GM23248 (cell line): ENCODE results near the gene SULF2. TPM values are rescaled to one million over a fixed set of nuclear protein-coding genes. Genes with fewer than 3 reads are reported as not detected.

Source experiments
- DNase-seq: peaks from one replicate; pipeline ENCODE4 v3.0.0-alpha.2; 2015
- H2AFZ ChIP-seq: fragments of 200-600 bp; sonication (generic); 2 replicates; pipeline ENCODE4 v1.6.1; 2016; ENCODE audit warnings: antibody characterized with exemption
- H3F3A ChIP-seq: fragments of 200-600 bp; sonication (generic); 2 replicates; pipeline ENCODE4 v1.6.1; 2016; ENCODE audit warnings: mild to moderate bottlenecking, antibody characterized with exemption, mixed run types; ENCODE audit not compliant: insufficient read depth
- H3K27ac ChIP-seq: fragments of 200-600 bp; sonication (generic); 2 replicates; pipeline ENCODE4 v1.5.1; 2016; ENCODE audit warnings: mild to moderate bottlenecking
- H3K27me3 ChIP-seq: fragments of 200-600 bp; sonication (generic); replicated peaks from 2 replicates; pipeline ENCODE4 v1.6.1; 2016; ENCODE audit warnings: mild to moderate bottlenecking; ENCODE audit not compliant: insufficient read depth
- H3K36me3 ChIP-seq: fragments of 200-600 bp; sonication (generic); 2 replicates; pipeline ENCODE4 v1.6.1; 2016; ENCODE audit warnings: low read depth, mild to moderate bottlenecking
- H3K4me1 ChIP-seq: fragments of 200-600 bp; sonication (generic); 2 replicates; pipeline ENCODE4 v1.6.1; 2016; ENCODE audit warnings: mild to moderate bottlenecking; ENCODE audit not compliant: insufficient read depth
- H3K4me2 ChIP-seq: fragments of 200-600 bp; sonication (generic); one replicate; pipeline ENCODE4 v1.6.1; 2016; ENCODE audit warnings: mild to moderate bottlenecking; ENCODE audit not compliant: unreplicated experiment
- H3K4me3 ChIP-seq: fragments of 200-600 bp; sonication (generic); 2 replicates; pipeline ENCODE4 v1.5.1; 2016; ENCODE audit warnings: mild to moderate bottlenecking
- H3K79me2 ChIP-seq: fragments of 200-600 bp; sonication (generic); 2 replicates; pipeline ENCODE4 v1.6.1; 2016; ENCODE audit warnings: mild to moderate bottlenecking; ENCODE audit not compliant: insufficient read depth
- H3K9ac ChIP-seq: fragments of 200-600 bp; sonication (generic); 2 replicates; pipeline ENCODE4 v1.6.1; 2016; ENCODE audit warnings: mild to moderate bottlenecking
- H3K9me2 ChIP-seq: fragments of 200-600 bp; sonication (generic); 2 replicates; pipeline ENCODE4 v1.6.1; 2016; ENCODE audit warnings: mixed run types, mild to moderate bottlenecking, moderate library complexity; ENCODE audit not compliant: insufficient read depth
- H3K9me3 ChIP-seq: fragments of 200-600 bp; sonication (generic); one replicate; pipeline ENCODE4 v1.6.1; 2017; ENCODE audit warnings: low read depth
- H4K20me1 ChIP-seq: fragments of 200-600 bp; sonication (generic); 2 replicates; pipeline ENCODE4 v1.6.0; 2016; ENCODE audit not compliant: insufficient read depth
- EZH2 ChIP-seq: fragments of 200-600 bp; sonication (generic); IDR thresholded peaks from 2 replicates; pipeline ENCODE4 v1.6.1; 2018; ENCODE audit warnings: antibody characterized with exemption, mild to moderate bottlenecking; ENCODE audit not compliant: insufficient read depth, poor library complexity, severe bottlenecking
- EZH2phosphoT487 ChIP-seq: fragments of 200-600 bp; sonication (generic); IDR thresholded peaks from 2 replicates; pipeline ENCODE4 v1.6.1; 2018; ENCODE audit warnings: antibody characterized with exemption, moderate library complexity, mild to moderate bottlenecking, low read depth; ENCODE audit not compliant: insufficient read depth
- WGBS, 2 experiments: methylation state at CpG; one replicate each; pipeline ENCODE4 v1.1.6; 2015 to 2017; ENCODE audit warnings: low lambda C conversion rate in 2 of 2, low coverage in 1 of 2; ENCODE audit errors: missing lambda C conversion rate in 2 of 2; 5-methylcytosine and 5-hydroxymethylcytosine counted together
- in situ Hi-C: fragments of 300-500 bp; cut with MboI; formaldehyde crosslinking; loops from 2 replicates; pipeline ENCODE4 v1.15.0; 2020
- polyA plus RNA-seq: library from polyadenylated mRNA; unstranded; fragments of >200 nt; fragmentation: Nextera tagmentation; extraction: Ambion mirVana; gene quantifications from 2 replicates; pipeline ENCODE4 v1.2.1, GENCODE V29; 2016
- total RNA-seq: library from RNA; depleted of rRNA; stranded (reverse); fragments of >200 nt; shearing (Covaris generic); gene quantifications from 2 replicates; pipeline ENCODE4 v1.2.3, GENCODE V29; 2014

Gene SULF2
- total and polyA plus RNA-seq, 2 experiments from 2014 or later, result 2.0 to 5.6 TPM

DNA sequence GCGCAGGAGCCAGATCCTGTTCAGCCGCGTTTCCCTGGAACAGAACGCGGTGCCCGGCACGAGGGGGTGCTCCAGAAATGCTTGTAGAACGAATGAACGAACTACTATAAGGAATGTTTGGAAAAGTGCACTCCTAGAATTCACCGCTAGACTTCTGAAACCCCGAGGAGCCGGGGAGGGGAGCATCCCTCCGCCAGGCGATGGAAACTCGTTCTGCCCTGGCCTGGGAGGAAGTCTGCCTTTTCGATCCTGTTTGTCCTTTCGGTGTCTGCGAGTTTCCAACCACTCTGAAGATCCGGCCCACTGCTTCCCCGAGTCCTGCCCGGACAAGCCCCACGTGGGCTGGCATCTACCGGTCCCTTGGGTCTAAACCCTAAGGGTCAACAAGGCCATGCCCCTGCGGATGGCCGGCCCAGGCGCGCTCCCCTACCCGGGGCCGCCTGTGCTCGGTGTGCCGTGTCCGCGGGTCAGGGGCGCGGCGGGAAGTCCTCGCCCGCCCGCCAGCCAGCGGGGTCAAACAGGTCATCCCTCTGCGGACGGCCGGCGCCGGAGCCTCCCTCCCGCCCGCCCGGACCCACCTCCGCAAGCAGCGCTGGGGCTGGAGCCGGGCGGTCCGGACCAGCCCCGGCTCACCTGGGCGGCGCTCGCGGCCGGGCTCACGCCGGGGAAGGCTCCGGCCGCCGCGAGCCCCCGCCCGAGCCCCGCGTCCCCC is 526 bp downstream of the SULF2 start:
- Histone ChIP-seq H3K9me3 (no peaks in the 10 kb centered on the region), H3K79me2 (no peaks in the 10 kb centered on the region), H4K20me1 (no peaks in the 10 kb centered on the region), H3K9ac (no peak overlapping the region), H3K36me3 (no peaks in the 10 kb centered on the region), H2AFZ (peak overlapping the region; percentile 64), H3F3A (no peaks in the 10 kb centered on the region), H3K4me2 (peak overlapping the region; percentile 86), H3K4me3 (peak overlapping the region; percentile 66), H3K4me1 (peaks cover 3% of the 10 kb centered on the region; the same call in 1 of the 2 replicates), H3K9me2 (no peaks in the 10 kb centered on the region), H3K27me3 (peaks cover 55% of the 10 kb centered on the region), H3K27ac (no peak overlapping the region)
- in situ Hi-C loops, result loop anchor here (10.0 kb wide), 2 partner anchors 510 to 830 kb away; no protein-coding TSS in a partner anchor
- TF ChIP-seq EZH2phosphoT487 (no peak), EZH2 (peak; percentile 78)
- WGBS, 2 experiments, result 1 to 2% methylated on average over 35 to 46 of the region's 69 CpGs
- peak; percentile 54 for DNase-seq

DNA sequence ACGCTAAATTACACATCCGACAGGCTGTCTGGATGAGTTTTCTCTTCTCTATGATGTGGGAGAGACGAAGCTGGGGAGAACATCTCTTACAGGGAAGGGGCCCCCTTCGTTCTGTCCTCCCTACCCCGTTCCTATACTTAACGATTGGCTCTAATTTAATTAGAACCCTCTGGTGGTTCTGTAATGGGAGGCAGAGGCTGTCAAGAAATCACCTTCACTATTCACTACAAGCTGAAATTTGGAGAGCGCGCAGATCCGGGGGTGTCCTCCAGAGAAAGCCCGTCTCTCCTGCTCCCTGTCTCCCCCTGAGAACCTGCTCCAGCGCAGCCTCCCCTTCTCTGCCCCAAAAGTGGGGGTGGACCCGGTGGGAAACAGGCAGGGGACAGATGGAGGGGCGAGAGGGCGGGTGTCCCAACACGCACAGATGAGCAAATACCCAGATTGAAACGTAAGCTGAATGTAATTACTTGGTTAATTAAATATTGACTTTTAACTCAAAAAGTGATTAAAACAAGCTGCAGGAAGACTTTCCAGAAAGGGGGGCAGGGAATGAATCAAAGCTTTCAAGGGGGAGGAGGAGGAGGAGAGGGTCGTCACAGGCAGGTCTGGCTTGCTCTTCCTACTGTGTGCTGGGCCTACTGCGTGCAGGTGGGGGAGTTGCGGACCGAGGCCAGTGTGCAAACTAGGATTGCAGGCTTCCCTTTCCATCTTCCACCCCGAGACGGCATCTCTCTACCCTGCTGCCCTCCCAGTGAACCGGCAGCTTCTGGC is 1.3 kb downstream of the SULF2 start:
- Histone ChIP-seq H3K4me3 (peak overlapping the region; percentile 66), H3K9me3 (no peaks in the 10 kb centered on the region), H3K9me2 (no peaks in the 10 kb centered on the region), H3K4me1 (peaks cover 3% of the 10 kb centered on the region; the same call in 1 of the 2 replicates), H3K4me2 (peak overlapping the region; percentile 86), H4K20me1 (no peaks in the 10 kb centered on the region), H3K36me3 (no peaks in the 10 kb centered on the region), H3K27me3 (peaks cover 55% of the 10 kb centered on the region), H3F3A (no peaks in the 10 kb centered on the region), H3K9ac (no peak overlapping the region), H3K79me2 (no peaks in the 10 kb centered on the region), H2AFZ (peak overlapping the region; percentile 64; the same call in 1 of the 2 replicates), H3K27ac (no peak overlapping the region)
- WGBS, 2 experiments, result 42 to 46% methylated on average over 21 to 23 of the region's 23 CpGs
- no peak for TF ChIP-seq EZH2
- no peak for DNase-seq
- in situ Hi-C loops, result loop anchor here (10.0 kb wide), 2 partner anchors 511 to 831 kb away; no protein-coding TSS in a partner anchor

DNA sequence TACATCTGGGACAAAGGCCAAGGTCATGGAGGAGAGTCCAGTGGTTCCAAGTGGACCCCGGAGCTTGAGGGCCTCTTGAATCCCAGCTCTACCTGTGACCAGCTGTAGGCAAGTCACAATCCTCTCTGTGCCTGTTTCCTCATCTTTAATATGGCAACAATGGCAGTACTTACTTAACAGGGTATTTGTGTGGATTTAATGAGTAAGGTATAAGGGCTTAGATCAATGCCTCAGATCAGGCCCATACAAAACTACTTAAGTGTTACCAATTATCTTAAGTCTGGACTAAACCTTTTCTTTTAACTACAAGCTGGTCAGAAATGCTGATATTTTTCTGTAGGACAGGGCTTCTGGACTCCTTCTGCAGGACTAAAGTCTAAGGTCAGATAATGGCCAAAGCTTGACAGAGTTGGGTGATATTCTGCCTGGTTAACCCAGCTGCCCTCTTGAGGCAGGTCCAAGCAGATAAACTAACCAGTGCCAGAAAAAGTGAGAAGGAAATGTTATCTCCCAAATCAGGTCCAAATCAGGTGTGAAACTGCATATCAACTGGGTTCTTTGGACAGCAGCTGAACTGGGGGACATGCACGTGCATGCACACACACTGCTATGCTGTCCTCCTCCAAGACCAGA is 2.2 kb downstream of the SULF2 start:
- Histone ChIP-seq H2AFZ (no peak overlapping the region), H3K4me2 (no peak overlapping the region), H3K9me3 (no peaks in the 10 kb centered on the region), H3K36me3 (no peaks in the 10 kb centered on the region), H3K9me2 (no peaks in the 10 kb centered on the region), H3K9ac (no peak overlapping the region), H4K20me1 (no peaks in the 10 kb centered on the region), H3K4me1 (peaks cover 3% of the 10 kb centered on the region; the same call in 1 of the 2 replicates), H3K27ac (no peak overlapping the region), H3K27me3 (peaks cover 51% of the 10 kb centered on the region), H3K79me2 (no peaks in the 10 kb centered on the region), H3K4me3 (no peak overlapping the region), H3F3A (no peaks in the 10 kb centered on the region)
- in situ Hi-C loops, result loop anchor here (10.0 kb wide), 2 partner anchors 512 to 832 kb away; no protein-coding TSS in a partner anchor
- WGBS, 2 experiments, result 91 to 94% methylated on average over 2 of the region's 2 CpGs
- DNase-seq, result no peak
- no peak for TF ChIP-seq EZH2phosphoT487
- TF ChIP-seq EZH2, result no peak

DNA sequence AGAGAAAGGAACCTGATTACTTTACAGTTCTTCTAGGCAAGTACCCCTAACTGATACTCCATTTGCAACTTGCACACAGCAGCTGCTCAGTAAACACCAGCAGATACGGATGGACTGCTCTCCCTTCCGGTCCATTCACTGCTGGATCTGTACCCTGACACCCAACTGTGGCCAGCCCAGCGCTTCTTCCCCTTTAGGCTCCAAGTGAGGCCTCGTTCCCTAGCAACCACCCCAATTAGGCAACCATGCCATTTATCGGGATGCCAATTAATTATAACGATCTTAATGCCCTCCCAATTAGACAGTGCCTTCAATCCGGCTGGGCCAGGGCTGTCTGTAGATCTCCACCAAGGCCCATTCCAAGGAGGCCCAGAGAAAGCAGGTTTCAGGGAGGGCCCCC is 3.2 kb downstream of the SULF2 start:
- no peaks in the 10 kb centered on the region for H3K36me3 ChIP-seq
- no peak overlapping the region for H3K27ac ChIP-seq
- no peak overlapping the region for H3K4me2 ChIP-seq
- no peaks in the 10 kb centered on the region for H3K9me3 ChIP-seq
- no peak overlapping the region for H3K4me3 ChIP-seq
- no peaks in the 10 kb centered on the region for H3K79me2 ChIP-seq
- no peaks in the 10 kb centered on the region for H3F3A ChIP-seq
- H3K9ac ChIP-seq, result no peak overlapping the region
- H4K20me1 ChIP-seq, result no peaks in the 10 kb centered on the region
- no peak for DNase-seq
- TF ChIP-seq EZH2phosphoT487, result no peak
- TF ChIP-seq EZH2, result no peak
- no peaks in the 10 kb centered on the region for H3K9me2 ChIP-seq
- H2AFZ ChIP-seq, result no peak overlapping the region
- H3K4me1 ChIP-seq, result peaks cover 3% of the 10 kb centered on the region; the same call in 1 of the 2 replicates
- WGBS, 2 experiments, result 85 to 87% methylated on average over 7 of the region's 7 CpGs
- in situ Hi-C loops, result loop anchor here (10.0 kb wide), 2 partner anchors 513 to 833 kb away; no protein-coding TSS in a partner anchor
- H3K27me3 ChIP-seq, result peaks cover 41% of the 10 kb centered on the region
